GM10248 (cell line): ENCODE measurements around the gene CEP152.

ENCODE experiments used
- CTCF ChIA-PET: fragments of 300-600 bp; sonication (Branson Sonifier 250); formaldehyde crosslinking; extraction: SDS; loops from one replicate; lab custom pipeline; 2021; ENCODE audit warnings: antibody characterized with exemption; lab: Yijun Ruan, JAX
- POLR2A ChIA-PET: fragments of 350-650 bp; sonication (Branson Sonifier 250); formaldehyde crosslinking; extraction: SDS; loops from one replicate; lab custom pipeline; 2020; ENCODE audit warnings: antibody characterized with exemption; lab: Yijun Ruan, JAX
- DNase-seq: peaks from one replicate; pipeline ENCODE4 v3.0.0; 2012; ENCODE audit errors: extremely low spot score
- TF ChIP-seq, protein P1 (sequence below): IDR thresholded peaks from 2 replicates; pipeline ENCODE4 v1.5.1; 2012; ENCODE audit warnings: mild to moderate bottlenecking, low read depth; ENCODE audit errors: extremely low read depth, missing control alignments, control extremely low read depth

CEP152 gene

DNA sequence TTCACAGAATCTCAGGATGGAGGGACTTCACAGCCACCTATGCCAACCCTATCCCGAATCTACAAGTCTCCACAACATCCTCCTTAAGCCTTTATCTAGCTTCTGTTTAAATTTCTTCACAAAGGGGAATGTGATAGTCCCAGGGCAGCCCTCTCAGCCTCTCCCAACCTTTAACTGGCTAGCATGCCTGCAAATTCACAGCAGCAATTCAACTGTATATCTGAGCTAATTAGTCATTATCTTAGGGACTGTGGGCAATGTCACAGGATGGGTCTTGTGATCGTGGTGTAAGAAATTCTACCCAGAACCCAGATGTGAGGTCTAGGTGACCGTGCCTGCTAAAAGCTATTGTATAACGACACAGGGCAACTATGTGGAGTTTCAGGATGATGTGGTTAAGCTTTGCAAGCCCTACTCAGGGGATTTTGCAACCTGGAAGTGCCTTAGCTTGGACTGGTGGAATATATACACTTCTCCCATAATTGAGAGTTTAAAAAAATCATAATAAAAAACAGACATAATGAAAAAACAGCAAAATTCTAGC lies 99.8 kb downstream of the CEP152 start:
- ChIA-PET CTCF (interaction anchor here (1.1 kb wide), 1 partner anchor 8 kb away, joined by 3 read pairs; no protein-coding TSS in a partner anchor), POLR2A (no interaction called here)
- DNase-seq = no peak
- TF ChIP-seq, protein P1, sequence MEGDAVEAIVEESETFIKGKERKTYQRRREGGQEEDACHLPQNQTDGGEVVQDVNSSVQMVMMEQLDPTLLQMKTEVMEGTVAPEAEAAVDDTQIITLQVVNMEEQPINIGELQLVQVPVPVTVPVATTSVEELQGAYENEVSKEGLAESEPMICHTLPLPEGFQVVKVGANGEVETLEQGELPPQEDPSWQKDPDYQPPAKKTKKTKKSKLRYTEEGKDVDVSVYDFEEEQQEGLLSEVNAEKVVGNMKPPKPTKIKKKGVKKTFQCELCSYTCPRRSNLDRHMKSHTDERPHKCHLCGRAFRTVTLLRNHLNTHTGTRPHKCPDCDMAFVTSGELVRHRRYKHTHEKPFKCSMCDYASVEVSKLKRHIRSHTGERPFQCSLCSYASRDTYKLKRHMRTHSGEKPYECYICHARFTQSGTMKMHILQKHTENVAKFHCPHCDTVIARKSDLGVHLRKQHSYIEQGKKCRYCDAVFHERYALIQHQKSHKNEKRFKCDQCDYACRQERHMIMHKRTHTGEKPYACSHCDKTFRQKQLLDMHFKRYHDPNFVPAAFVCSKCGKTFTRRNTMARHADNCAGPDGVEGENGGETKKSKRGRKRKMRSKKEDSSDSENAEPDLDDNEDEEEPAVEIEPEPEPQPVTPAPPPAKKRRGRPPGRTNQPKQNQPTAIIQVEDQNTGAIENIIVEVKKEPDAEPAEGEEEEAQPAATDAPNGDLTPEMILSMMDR = no peak

DNA sequence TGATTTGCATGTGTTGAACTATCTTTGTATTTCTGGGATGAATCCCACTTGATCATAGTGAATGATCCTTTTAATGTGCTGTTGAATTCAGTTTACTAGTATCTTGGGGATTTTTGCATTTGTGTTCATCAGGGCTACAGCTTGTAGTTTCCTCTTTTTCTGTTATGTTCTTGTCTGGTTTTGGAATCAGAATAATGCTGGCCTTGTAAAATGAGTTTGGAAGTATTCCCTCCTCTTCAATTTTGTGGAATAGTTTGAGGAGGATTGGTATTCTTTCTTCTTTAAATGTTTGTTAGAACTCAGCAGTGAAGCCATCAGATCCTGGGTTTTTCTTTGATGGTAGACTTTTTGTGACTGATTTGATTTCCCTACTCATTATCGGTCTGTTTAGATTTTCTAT lies 102.2 kb downstream of the CEP152 start:
- CTCF ChIA-PET = interaction anchor here (2.4 kb wide), 1 partner anchor 10 kb away, joined by 6 read pairs; no protein-coding TSS in a partner anchor

DNA sequence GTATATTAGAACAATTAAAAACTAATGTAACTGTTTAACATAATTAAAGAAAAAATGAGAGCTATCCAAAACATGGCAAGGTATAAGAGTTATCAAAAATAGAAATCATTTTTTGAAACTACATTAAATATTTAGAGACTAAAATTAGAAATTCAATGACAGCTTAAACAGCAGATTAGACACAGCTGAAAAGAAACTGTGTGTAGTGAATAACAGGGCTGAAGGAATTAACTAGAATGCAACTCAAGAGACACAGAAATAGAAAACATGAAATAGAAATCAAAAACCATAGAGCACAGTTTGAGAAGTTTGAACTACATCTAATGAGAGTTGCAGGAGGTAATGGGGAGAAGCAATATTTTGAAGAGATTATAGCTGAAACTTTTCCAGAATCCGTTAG lies 105.5 kb downstream of the CEP152 start:
- POLR2A ChIA-PET = no interaction called here
- CTCF ChIA-PET = interaction anchor here (0.9 kb wide), 1 partner anchor 9 kb away, joined by 3 read pairs; no protein-coding TSS in a partner anchor
- DNase-seq = no peak

More for the DNA sequence above, 102.2 kb downstream of the CEP152 start:
- POLR2A ChIA-PET = no interaction called here
- TF ChIP-seq, protein P1 = no peak
- no peak for DNase-seq

DNA sequence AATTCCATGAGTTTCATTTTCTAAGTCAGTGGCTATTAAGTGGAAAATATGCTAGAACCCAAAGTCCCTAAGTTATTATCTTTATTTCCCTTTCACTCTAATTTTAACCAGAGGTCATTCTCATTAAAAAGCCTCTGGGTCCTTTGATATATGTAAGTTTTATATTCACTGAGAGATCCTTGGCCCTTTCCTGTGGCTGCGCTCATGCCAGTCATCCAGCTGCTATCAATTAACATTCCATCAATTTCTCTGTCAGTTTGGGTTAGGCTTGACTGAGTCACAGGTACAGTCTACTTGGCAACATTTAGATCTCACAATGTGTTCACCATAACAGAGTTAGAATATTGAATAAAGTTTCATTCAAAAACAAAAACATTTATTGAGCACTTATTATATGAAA lies 107.3 kb downstream of the CEP152 start:
- TF ChIP-seq, protein P1 = no peak
- POLR2A ChIA-PET = no interaction called here
- CTCF ChIA-PET = no interaction called here
- DNase-seq = no peak

More for the DNA sequence above, 105.5 kb downstream of the CEP152 start:
- TF ChIP-seq, protein P1 = no peak

DNA sequence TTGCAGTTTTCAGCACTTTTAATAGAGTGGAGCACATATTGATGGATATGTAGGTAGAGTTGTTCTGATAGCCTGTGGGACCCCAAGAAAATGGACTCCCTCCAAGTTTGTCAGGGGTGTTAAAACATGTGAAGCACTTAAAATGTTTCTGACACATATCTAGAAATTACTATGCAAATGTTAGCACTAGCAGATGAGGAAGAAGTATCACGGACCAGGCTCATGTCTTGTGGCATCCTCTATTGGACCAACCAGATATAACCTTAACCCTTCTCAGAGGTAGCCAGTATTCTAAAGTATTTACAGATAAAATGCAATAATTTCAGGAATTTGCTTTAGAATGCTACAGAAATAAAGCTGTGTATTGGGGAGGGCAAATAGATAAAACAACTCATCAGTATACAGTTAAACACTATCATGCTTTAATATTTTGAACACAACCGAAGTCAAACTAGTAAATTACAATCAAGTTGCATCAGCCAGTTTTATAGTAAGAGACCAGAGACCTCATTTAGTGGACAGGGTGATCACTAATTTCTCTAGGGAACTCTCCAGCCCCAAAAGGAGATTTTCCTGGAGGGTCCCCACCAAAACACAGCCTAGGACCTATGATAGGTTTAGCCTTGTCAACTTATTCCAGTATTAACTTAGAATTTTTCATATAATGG lies 108.2 kb downstream of the CEP152 start:
- no peak for DNase-seq
- ChIA-PET CTCF (no interaction called here), POLR2A (no interaction called here)
- TF ChIP-seq, protein P1 = no peak

DNA sequence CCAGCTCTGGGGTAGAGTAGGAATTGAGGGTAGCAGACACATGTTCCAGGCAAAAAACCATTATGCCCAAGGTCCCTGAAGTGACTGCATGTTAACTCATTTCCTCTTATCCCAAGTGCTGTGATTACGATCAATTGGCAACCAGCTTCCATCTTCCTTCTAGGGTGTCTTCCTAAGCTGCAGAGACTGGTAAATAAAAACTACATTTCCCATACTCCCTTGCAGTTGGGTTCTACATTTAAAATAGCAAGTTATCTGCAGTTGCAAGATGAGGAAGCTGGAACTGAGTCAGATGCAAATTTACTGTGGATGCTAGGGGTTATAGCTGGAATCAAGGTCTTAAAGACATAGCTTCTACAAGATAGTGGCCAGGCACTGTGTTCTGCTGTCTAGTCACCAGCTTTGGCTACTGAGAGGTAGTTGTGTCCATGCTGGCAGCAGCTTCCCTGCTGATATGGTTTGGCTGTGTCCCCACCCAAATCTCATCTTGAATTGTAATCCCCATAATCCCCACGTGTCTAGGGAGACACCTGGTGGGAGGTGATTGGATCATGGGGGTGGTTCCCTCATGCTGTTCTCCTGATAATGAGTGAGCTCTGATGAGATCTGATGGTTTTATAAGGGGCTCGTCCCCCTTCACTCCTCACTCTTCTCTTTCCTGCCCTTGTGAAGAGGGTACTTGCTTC lies 114.1 kb downstream of the CEP152 start:
- TF ChIP-seq, protein P1 = no peak
- CTCF ChIA-PET = interaction anchor here (1.4 kb wide), 1 partner anchor 9 kb away, joined by 3 read pairs; no protein-coding TSS in a partner anchor

More for the DNA sequence above, 114.1 kb downstream of the CEP152 start:
- POLR2A ChIA-PET = no interaction called here
- no peak for DNase-seq
